Omental fat pad (tissue), 4 donors: ENCODE measurements around the gene STOML1. TPM values are rescaled to one million over a fixed set of nuclear protein-coding genes. Genes with fewer than 3 reads are reported as not detected.
A peak's percentile ranks its signal among the peaks of the same experiment; 100 is the strongest.

Experiments used
- ATAC-seq: fragments of 150-250 bp; one replicate; pipeline ENCODE4 v1.9.1; 2016; ENCODE audit warnings: mild to moderate bottlenecking, moderate library complexity; ENCODE audit not compliant: low FRiP score
- DNase-seq: peaks from one replicate; pipeline ENCODE4 v3.0.0-alpha.2; 2019; ENCODE audit warnings: low spot score
- total RNA-seq, 4 donors: library from RNA; depleted of rRNA; stranded (reverse); fragments of >200 nt; gene quantifications; one replicate each; pipeline ENCODE4 v1.1.0, GENCODE V29; 2016
- TF ChIP-seq, protein P1 (sequence below), 3 donors: fragments of 450-650 bp; IDR thresholded peaks; one replicate each; pipeline ENCODE4 v1.5.1; 2016 to 2017; ENCODE audit warnings: antibody characterized with exemption in 3 of 3, mild to moderate bottlenecking in 3 of 3, moderate library complexity in 2 of 3

STOML1 gene
- 10 to 100 TPM in 3 of 4 donors, 1 to 10 TPM in 1; 9.8 to 24.0 (median 15.9) TPM for total RNA-seq

GRCh38 chr15:73991726-73992593, at the start of gene STOML1:
TSS of gene STOML1 (minus strand) at chr15:73992295. CDS start at chr15:73992223, 72 bp downstream.
- ATAC-seq: peak; percentile 85
- TF ChIP-seq, protein P1, sequence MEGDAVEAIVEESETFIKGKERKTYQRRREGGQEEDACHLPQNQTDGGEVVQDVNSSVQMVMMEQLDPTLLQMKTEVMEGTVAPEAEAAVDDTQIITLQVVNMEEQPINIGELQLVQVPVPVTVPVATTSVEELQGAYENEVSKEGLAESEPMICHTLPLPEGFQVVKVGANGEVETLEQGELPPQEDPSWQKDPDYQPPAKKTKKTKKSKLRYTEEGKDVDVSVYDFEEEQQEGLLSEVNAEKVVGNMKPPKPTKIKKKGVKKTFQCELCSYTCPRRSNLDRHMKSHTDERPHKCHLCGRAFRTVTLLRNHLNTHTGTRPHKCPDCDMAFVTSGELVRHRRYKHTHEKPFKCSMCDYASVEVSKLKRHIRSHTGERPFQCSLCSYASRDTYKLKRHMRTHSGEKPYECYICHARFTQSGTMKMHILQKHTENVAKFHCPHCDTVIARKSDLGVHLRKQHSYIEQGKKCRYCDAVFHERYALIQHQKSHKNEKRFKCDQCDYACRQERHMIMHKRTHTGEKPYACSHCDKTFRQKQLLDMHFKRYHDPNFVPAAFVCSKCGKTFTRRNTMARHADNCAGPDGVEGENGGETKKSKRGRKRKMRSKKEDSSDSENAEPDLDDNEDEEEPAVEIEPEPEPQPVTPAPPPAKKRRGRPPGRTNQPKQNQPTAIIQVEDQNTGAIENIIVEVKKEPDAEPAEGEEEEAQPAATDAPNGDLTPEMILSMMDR (IDR thresholded peaks at IDR 0.05): peak in 2 of 3 donors; percentile 69 to 88

DNA sequence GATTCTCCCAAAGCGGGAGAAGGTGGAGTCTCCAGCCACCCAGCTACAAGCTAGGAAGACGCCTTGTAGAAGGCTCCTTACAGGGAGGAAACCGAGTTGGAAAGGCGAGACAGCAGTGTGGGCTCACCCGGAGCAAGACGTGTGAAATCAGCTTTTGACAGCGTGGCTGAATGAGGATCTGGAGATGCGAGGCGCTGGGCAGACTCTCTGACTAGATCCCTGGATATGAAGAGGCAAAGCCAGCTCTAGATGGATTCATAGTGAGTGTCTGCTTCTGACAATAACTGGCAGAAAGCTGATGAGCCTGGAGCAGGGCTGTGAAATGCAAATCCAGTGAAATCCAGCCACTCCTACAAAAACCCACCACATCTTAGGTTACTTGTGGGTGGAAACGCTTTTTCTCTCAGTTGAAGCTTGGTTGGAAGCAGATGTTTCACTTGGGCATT, 49.2 kb upstream of the STOML1 start:
- DNase-seq (no peak), ATAC-seq (no peak)
- TF ChIP-seq, protein P1 (IDR thresholded peaks at IDR 0.05): no peak

More at GRCh38 chr15:73991726-73992593, at the start of gene STOML1:
- DNase-seq: peak; percentile 72

DNA sequence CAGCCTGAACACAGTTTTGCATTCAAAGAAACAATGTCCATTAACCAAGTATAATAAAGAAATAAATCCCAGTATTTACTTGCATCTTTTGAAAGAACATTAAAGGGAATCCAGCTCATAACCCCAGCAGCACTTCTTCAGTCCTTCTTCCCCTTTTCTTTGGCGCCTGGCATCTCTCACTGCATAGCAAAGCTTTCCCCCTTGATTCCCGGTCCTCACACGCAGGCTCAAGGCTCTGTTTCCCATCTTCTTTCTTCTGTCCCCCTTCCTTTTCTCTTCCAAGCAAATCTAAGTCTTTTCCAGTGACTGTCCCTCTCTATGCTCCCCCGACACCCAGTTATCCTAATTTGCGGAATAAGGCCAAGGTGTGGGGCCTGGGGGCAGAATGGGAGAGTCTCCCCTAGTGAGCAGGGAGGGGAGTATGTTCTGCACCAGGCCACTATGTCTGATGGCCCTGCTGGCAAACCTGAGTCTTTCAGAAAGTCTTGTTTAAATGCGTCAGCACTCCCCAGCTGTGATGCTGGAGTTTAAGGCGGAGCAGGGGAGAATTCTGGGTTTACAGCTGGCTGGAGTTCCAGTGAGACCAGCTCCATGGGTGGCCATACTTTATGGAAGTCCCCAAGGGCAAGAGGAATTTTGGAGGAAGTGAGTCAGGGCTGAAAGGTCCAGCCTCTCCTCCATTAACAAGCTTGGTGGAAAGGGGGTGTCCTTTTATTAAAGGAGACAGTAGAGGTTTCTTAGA, 48.2 kb upstream of the STOML1 start:
- TF ChIP-seq, protein P1 (IDR thresholded peaks at IDR 0.05): no peak
- ATAC-seq (no peak), DNase-seq (no peak)

- ATAC-seq (no peak), DNase-seq (no peak)
- TF ChIP-seq, protein P1 (IDR thresholded peaks at IDR 0.05): no peak
Measured at GRCh38 chr15:74039656-74040010, 47.5 kb upstream of the STOML1 start.

- ATAC-seq: peak; percentile 49
Measured at GRCh38 chr15:74038707-74039655, 46.9 kb upstream of the STOML1 start.

More at GRCh38 chr15:74038707-74039655, 46.9 kb upstream of the STOML1 start:
- no peak for DNase-seq
- TF ChIP-seq, protein P1 (IDR thresholded peaks at IDR 0.05): no peak
